GM23338 (cell line): ENCODE results near the gene PAM16. TPM values are rescaled to one million over a fixed set of nuclear protein-coding genes. Genes with fewer than 3 reads are reported as not detected.

Source experiments
- ATAC-seq: fragments of 200-7000 bp; cut with Tn5 transposase; 3 replicates; pipeline ENCODE4 v1.9.1; 2020
- DNase-seq: peaks from one replicate; pipeline ENCODE4 v3.0.0-alpha.2; 2015; ENCODE audit warnings: low spot score
- H2AFZ ChIP-seq: fragments of 200-600 bp; sonication (generic); 2 replicates; pipeline ENCODE4 v1.8.0; 2016; ENCODE audit warnings: antibody characterized with exemption, mild to moderate bottlenecking, moderate library complexity
- H3F3A ChIP-seq: fragments of 200-600 bp; sonication (generic); replicated peaks from 2 replicates; pipeline ENCODE4 v1.8.0; 2017; ENCODE audit warnings: antibody characterized with exemption, mixed run types, low read depth
- H3K27ac ChIP-seq: fragments of 200-600 bp; sonication (generic); 2 replicates; pipeline ENCODE4 v1.6.1; 2016; ENCODE audit warnings: low read depth
- H3K27me3 ChIP-seq: fragments of 200-600 bp; sonication (generic); 2 replicates; pipeline ENCODE4 v1.8.0; 2016; ENCODE audit warnings: mild to moderate bottlenecking, mixed run types, moderate library complexity; ENCODE audit not compliant: insufficient read depth
- H3K36me3 ChIP-seq: fragments of 200-600 bp; sonication (generic); 2 replicates; pipeline ENCODE4 v1.8.0; 2016; ENCODE audit warnings: mild to moderate bottlenecking; ENCODE audit not compliant: insufficient read depth
- H3K4me1 ChIP-seq: fragments of 200-600 bp; sonication (generic); 2 replicates; pipeline ENCODE4 v1.8.0; 2016; ENCODE audit warnings: mild to moderate bottlenecking, moderate library complexity; ENCODE audit not compliant: insufficient read depth
- H3K4me2 ChIP-seq: fragments of 200-600 bp; sonication (generic); 2 replicates; pipeline ENCODE4 v1.7.1; 2017; ENCODE audit warnings: mixed run types
- H3K4me3 ChIP-seq: fragments of 200-600 bp; sonication (generic); 2 replicates; pipeline ENCODE4 v1.6.1; 2016; ENCODE audit warnings: mixed run types
- H3K79me2 ChIP-seq: fragments of 200-600 bp; sonication (generic); replicated peaks from 2 replicates; pipeline ENCODE4 v1.8.0; 2017; ENCODE audit warnings: mild to moderate bottlenecking; ENCODE audit not compliant: insufficient read depth
- H3K9me2 ChIP-seq: fragments of 200-600 bp; sonication (generic); 2 replicates; pipeline ENCODE4 v1.8.0; 2017; ENCODE audit not compliant: insufficient read depth
- H4K20me1 ChIP-seq: fragments of 200-600 bp; sonication (generic); replicated peaks from 2 replicates; pipeline ENCODE4 v1.8.0; 2017; ENCODE audit warnings: mild to moderate bottlenecking; ENCODE audit not compliant: insufficient read depth
- H3K27ac Mint-ChIP-seq: 2 replicates; pipeline ENCODE4 v1.8.0; 2020; ENCODE audit warnings: inconsistent platforms, mild to moderate bottlenecking, moderate library complexity, mixed read lengths
- H3K27me3 Mint-ChIP-seq: 3 replicates; pipeline ENCODE4 v1.8.0; 2022; ENCODE audit warnings: low read depth, mild to moderate bottlenecking, moderate library complexity, mixed read lengths, inconsistent platforms; ENCODE audit not compliant: insufficient read depth, poor library complexity
- H3K36me3 Mint-ChIP-seq: 3 replicates; pipeline ENCODE4 v1.8.0; 2021; ENCODE audit warnings: low read depth, mild to moderate bottlenecking, inconsistent platforms, moderate library complexity, mixed read lengths
- H3K4me1 Mint-ChIP-seq: 3 replicates; pipeline ENCODE4 v1.8.0; 2020; ENCODE audit warnings: mild to moderate bottlenecking, inconsistent platforms, mixed read lengths
- H3K4me3 Mint-ChIP-seq: 3 replicates; pipeline ENCODE4 v1.8.0; 2021; ENCODE audit warnings: moderate library complexity, mild to moderate bottlenecking, inconsistent platforms, mixed read lengths
- H3K9me3 Mint-ChIP-seq: 3 replicates; pipeline ENCODE4 v1.8.0; 2020; ENCODE audit warnings: moderate library complexity, mild to moderate bottlenecking, inconsistent platforms, mixed read lengths
- CREB1 ChIP-seq: fragments of 250-450 bp; sonication (Bioruptor Pico); IDR thresholded peaks from 2 replicates; pipeline ENCODE4 v1.5.0; 2020; ENCODE audit warnings: low read depth, mild to moderate bottlenecking, moderate library complexity
- ETS1 ChIP-seq: IDR thresholded peaks from 2 replicates; pipeline ENCODE4 v1.6.1; 2016; ENCODE audit warnings: antibody characterized with exemption
- EZH2phosphoT487 ChIP-seq: fragments of 200-600 bp; sonication (generic); IDR thresholded peaks from one replicate; pipeline ENCODE4 v1.8.1; 2018; ENCODE audit warnings: antibody characterized with exemption; ENCODE audit not compliant: unreplicated experiment
- JUNB ChIP-seq: IDR thresholded peaks from one replicate; pipeline ENCODE4 v1.6.1; 2016; ENCODE audit warnings: antibody characterized with exemption; ENCODE audit not compliant: unreplicated experiment
- NANOG ChIP-seq: IDR thresholded peaks from 2 replicates; pipeline ENCODE4 v1.6.1; 2016; ENCODE audit warnings: antibody characterized with exemption, borderline replicate concordance
- POLR2AphosphoS5 ChIP-seq: IDR thresholded peaks from 2 replicates; pipeline ENCODE4 v1.6.1; 2016; ENCODE audit warnings: antibody characterized with exemption, low read depth
- STAT1 ChIP-seq: IDR thresholded peaks from one replicate; pipeline ENCODE4 v1.6.1; 2016; ENCODE audit warnings: antibody characterized with exemption; ENCODE audit not compliant: unreplicated experiment
- ZNF114 ChIP-seq: fragments of 250-450 bp; sonication (Bioruptor Pico); IDR thresholded peaks from 2 replicates; pipeline ENCODE4 v1.5.0; 2020; ENCODE audit warnings: mild to moderate bottlenecking, moderate library complexity
- ZNF462 ChIP-seq: fragments of 250-450 bp; sonication (Bioruptor Pico); IDR thresholded peaks from 2 replicates; pipeline ENCODE4 v1.5.0; 2020; ENCODE audit warnings: mild to moderate bottlenecking, moderate library complexity
- polyA plus RNA-seq: library from polyadenylated mRNA; unstranded; fragments of >200 nt; fragmentation: Nextera tagmentation; extraction: Ambion mirVana; gene quantifications from 2 replicates; pipeline ENCODE4 v1.2.1, GENCODE V29; 2016
- total RNA-seq: library from RNA; depleted of rRNA; stranded (reverse); fragments of >200 nt; shearing (Covaris generic); gene quantifications from 2 replicates; pipeline ENCODE4 v1.2.3, GENCODE V29; 2014

PAM16 gene
- total and polyA plus RNA-seq, 2 experiments from 2014 or later: 84.1 to 283 TPM

GRCh38 chr16:4345836-4346781, 5.0 kb downstream of the PAM16 start:
- Mint-ChIP-seq H3K4me1 (peaks cover 4% of the 10 kb centered on the region; the same call in 1 of the 3 replicates), H3K27ac (no peak overlapping the region)
- no peak for ATAC-seq

GRCh38 chr16:4344983-4345835, 5.9 kb downstream of the PAM16 start:
- Histone ChIP-seq H3K36me3 (no peaks in the 10 kb centered on the region; the same call in 1 of the 2 replicates), H3K27ac (no peak overlapping the region), H3F3A (peaks cover 35% of the 10 kb centered on the region), H2AFZ (no peak overlapping the region), H3K4me3 (no peak overlapping the region), H3K9me2 (no peaks in the 10 kb centered on the region), H3K4me1 (peaks cover 7% of the 10 kb centered on the region), H3K27me3 (no peaks in the 10 kb centered on the region), H3K4me2 (no peak overlapping the region), H4K20me1 (peaks cover 47% of the 10 kb centered on the region), H3K79me2 (peaks cover 78% of the 10 kb centered on the region)
- Mint-ChIP-seq H3K9me3 (peaks cover 18% of the 10 kb centered on the region), H3K4me1 (peaks cover 4% of the 10 kb centered on the region; the same call in 1 of the 3 replicates), H3K27me3 (peaks cover 43% of the 10 kb centered on the region), H3K27ac (no peak overlapping the region; the same call in 1 of the 2 replicates), H3K36me3 (peaks cover 52% of the 10 kb centered on the region), H3K4me3 (no peak overlapping the region)
- no peak for ATAC-seq
- DNase-seq: no peak
- no peak for TF ChIP-seq STAT1
- no peak for TF ChIP-seq CREB1 (CRISPR knock-in tag)
- no peak for TF ChIP-seq ZNF114 (CRISPR knock-in tag)
- TF ChIP-seq EZH2phosphoT487: no peak
- TF ChIP-seq POLR2AphosphoS5: no peak
- no peak for TF ChIP-seq NANOG
- TF ChIP-seq JUNB: no peak
- no peak for TF ChIP-seq ZNF462 (CRISPR knock-in tag)

More at GRCh38 chr16:4345836-4346781, 5.0 kb downstream of the PAM16 start:
- DNase-seq: no peak
- Histone ChIP-seq H3K4me2 (no peak overlapping the region), H3K36me3 (no peaks in the 10 kb centered on the region; the same call in 1 of the 2 replicates), H3K4me1 (peaks cover 7% of the 10 kb centered on the region), H2AFZ (no peak overlapping the region), H3K4me3 (no peak overlapping the region), H4K20me1 (peaks cover 40% of the 10 kb centered on the region), H3K9me2 (no peaks in the 10 kb centered on the region), H3K79me2 (peaks cover 85% of the 10 kb centered on the region), H3K27ac (0 out of 2 replicates have a peak overlapping the region, but pooled peaks have one; percentile 32), H3F3A (peaks cover 35% of the 10 kb centered on the region), H3K27me3 (no peaks in the 10 kb centered on the region)
- peaks cover 51% of the 10 kb centered on the region for H3K36me3 Mint-ChIP-seq
- TF ChIP-seq POLR2AphosphoS5 (no peak), ETS1 (no peak)
- H3K9me3 Mint-ChIP-seq: peaks cover 18% of the 10 kb centered on the region
- peaks cover 49% of the 10 kb centered on the region for H3K27me3 Mint-ChIP-seq
- H3K4me3 Mint-ChIP-seq: no peak overlapping the region
